ENCODE results near the gene ARFGEF2.
"Not testable (repeated sequence)": the region's sequence is repeated elsewhere in the genome, so short reads cannot be mapped to it uniquely, and the experiment has no call there.

The ARFGEF2 gene

DNA sequence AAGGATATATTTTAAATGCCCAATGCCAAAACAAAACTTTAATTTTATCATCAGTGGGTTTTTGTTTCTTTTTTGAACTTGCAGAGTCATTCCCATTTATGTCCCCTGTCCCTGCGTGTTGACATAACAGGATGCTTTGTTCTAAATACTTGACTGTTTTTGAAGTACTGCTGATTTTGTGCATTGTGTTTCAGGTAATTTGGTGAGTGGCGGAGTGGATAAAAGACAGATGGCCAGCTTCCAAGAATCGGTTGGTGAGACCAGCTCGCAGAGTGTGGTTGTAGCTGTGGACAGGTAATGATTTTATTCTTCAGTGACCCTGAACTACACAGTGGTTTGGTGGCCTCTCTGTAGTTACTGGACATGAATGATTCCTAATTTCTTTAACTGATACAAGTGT, 74.1 kb downstream of the ARFGEF2 start:
- DNase-seq = no peak

- peak in 2 of 56 donors; percentile 3 to 4 for DNase-seq
Measured at GRCh38 chr20:48999890-49000870, 78.7 kb downstream of the ARFGEF2 start.

DNA sequence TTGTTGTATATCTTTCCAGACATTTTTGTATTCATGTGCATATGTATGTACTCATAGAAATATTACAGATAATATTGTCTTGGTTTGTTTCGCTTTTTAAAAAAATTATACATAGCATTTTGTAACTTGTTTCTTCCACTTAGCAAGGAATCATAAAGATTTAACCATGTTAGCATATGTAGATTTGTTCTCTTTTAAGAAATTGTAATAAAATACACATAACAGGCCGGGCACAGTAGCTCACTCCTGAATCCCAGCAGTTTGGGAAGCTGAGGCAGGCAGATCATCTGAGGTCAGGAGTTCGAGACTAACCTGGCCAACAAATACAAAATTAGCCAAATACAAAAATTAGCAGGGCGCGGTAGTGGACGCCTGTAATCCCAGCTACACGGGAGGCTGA, 80.2 kb downstream of the ARFGEF2 start:
- no peak for DNase-seq

DNA sequence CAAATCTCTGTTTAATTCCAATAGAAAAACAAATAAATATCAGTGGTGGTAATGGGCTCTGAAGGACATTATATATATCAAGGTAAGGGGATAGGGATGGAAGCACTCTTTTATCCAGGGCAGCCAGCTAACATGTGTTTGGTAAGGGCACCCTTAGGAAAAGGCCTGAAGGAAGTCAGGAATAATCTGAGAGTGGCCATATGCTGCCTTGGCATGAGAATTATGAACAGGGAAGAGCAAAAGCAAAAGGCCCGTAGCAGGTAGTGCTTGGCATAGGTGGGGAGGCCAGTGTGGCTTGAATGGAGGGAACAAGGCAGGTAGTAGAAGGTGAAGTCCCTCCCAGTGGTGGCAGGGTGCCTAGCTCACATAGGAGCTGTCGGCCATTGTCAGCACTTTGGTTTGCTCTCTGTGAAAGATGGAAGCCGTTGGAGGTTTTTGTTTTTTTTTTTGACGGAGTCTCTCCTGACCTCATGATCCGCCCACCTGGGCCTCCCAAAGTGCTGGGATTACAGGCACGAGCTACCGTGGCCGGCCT, 85.0 kb downstream of the ARFGEF2 start:
- DNase-seq = no peak

GRCh38 chr20:49009899-49010631, 88.6 kb downstream of the ARFGEF2 start:
- no peak for DNase-seq

- DNase-seq = no peak
Measured at GRCh38 chr20:49024220-49024619, 102.7 kb downstream of the ARFGEF2 start.

DNA sequence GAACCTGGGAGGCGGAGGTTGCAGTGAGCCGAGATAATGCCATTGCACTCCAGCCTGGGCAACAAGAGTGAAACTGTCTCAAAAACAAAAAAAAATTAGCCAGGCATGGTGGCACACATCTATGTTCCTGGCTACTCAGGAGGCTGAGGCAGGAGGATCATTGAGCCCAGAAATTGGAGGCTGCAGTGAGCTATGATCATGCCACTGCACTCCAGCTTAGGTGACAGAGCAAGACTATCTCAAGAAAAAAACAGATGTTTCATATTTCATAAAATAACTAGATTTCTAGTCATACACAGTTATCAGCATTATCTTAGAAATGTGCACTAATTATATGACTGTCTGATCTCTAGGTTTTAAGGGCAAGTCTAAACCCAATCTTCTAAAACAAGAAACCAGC, 106.7 kb downstream of the ARFGEF2 start:
- not testable (repeated sequence) for DNase-seq

DNA sequence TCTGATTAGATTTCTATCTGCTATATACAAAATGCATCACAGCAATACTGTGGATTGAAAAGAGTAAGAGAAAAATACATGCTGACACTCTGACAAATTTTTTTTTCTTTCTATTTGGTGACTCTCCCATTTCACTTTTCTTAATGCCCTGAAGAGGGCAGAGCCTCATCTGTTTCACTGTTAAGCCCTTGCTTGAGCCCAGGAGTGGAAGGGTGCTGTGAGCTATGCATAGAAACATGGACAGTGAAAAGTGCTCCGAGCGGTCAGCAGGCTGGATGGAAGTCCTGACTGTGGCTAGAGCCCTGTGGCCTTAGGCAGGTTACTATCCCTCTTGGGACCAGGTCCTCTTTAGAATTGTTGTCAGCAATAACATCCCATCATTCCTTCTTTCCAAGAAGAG, 107.2 kb downstream of the ARFGEF2 start:
- DNase-seq = peak in 5 of 56 donors; percentile 2 to 32 (median 14)

DNA sequence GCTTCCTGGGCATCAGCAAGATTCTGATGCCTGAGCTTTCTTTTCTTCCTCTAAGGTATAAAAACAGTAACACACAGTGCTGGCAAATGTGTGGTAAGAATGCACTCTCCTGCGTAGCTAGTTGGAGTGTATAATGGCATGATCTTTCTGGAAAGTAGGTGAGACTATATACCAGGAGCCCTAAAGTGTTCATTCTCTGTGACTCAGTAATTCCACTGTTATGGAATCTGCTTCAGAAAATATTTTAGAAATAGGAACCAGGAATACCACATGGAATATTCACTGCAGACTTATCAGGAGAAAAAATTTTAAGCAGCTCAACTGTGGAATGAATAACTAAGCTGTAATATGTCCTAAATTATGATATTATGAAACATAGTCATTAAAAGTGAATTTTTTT, 107.7 kb downstream of the ARFGEF2 start:
- no peak for DNase-seq

DNA sequence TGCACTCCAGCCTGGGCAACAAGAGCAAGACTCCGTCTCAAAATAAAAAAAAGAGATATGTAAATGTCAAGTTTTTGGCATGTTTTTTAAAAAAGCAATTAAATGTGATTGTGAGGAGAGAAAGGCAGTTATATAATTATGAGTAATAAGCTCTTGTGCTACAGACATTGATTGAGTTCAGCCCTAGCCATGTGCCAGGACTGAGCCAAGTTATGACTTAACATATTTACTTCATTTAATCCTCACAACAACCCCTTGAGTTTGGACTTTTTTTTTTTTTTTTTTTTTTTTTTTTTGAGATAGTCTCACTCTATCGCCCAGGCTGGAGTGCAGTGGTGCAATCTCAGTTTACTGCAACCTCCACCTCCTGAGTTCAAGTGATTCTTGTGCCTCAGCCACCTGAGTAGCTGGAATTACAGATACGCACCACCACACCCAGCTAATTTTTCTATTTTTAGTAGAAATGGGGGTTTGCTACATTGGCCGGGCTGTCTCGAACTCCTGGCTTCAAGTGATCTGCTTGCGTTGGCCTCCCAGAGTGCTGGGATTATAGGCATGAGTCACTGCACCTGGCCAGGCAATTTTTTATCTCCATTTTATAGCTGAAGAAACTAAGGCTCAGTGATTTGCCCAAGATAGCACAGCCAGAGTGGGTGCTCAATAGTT, 109.6 kb downstream of the ARFGEF2 start:
- DNase-seq = peak in 1 of 56 donors; percentile 21

DNA sequence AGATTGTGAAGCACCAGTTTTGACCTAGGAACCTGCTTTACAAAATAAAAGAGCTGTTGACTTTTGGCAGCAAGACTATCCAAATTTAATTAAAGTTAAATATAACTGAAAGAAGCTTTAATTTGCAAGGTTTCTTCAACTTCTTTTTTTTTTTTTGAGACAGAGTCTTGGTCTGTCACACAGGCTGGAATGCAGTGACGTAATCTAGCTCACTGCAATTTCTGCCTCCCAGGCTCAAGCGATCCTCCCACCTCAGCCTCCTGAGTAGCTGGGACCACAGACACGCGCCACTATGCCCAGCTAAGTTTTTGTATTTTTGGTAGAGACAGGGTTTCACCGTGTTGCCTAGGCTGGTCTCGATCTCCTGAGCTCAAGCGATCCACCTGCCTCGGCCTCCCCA, 110.9 kb downstream of the ARFGEF2 start:
- DNase-seq = no peak

- peak in 4 of 56 donors; percentile 8 to 20 (median 12) for DNase-seq
Measured at GRCh38 chr20:49034070-49034732, 112.7 kb downstream of the ARFGEF2 start.

DNA sequence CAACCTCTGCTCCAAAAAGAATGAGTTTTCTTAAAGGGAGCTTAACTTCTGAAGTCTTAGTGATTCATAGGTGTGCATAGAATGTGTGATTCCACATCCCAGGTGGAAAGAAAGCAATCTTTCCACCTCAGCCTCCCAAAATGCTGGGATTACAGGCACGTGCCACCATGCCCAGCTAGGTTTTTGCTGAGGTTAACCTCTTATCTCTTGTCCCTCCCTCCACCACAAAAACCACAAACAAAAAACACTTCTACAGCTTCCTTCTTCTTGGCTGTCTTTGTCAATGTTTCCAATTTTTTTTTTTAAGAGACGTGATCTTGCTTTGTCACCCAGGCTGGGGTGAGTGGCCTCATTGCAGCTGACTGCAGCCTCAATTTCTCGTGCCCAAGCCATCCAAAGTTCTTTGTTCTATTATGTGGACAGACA, 116.5 kb downstream of the ARFGEF2 start:
- DNase-seq = no peak

GRCh38 chr20:49039854-49040253, 118.3 kb downstream of the ARFGEF2 start:
- DNase-seq = no peak

DNA sequence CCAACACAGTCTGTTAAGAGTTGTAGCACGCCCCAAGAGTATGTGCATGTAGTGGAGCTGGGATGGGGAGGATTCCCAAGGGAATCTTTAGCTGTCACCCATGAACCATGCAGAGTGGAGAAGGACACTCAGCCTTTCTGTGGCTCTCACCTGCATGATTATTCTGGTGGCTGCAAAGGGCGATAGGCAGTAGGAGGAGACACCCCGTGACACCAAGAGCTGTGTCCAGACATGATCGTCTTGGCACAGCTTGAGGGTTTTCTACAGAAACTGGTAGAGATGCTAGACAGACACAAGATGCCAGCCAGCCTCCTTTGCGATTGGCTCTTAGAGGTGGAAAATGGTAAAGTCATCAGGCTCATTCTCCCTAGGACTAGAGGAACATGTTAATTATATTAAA, 121.5 kb downstream of the ARFGEF2 start:
- DNase-seq = no peak

DNA sequence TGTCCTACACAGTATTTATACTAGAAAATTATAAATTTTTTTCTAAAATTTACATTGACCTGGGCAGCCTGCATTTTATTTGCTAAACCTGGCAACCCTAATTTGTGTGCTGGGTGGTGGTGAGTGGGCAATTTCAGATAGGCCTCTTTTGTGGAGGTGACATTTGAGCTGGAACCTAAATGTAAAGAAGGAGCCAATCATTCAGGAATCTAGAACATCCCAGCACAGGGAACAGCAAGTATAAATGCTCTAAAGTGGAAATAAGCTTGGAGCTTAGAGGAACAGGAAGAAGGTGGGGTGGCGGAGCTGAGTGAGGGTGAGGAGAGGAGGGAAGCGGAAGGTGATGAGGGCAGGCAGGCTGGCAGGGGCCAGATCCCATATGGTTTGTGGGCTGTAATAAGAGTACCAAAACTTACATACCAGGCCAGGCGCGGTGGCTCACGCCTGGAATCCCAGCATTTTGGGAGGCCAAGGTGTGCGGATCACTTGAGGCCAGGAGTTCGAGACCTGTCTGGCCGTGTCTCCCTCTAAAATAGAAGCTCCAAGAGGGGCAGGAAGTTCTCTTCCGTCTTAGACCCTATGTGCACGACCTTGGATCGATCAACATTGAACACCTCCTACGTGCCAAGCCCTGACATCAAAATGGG, 124.1 kb downstream of the ARFGEF2 start:
- peak in 11 of 56 donors; percentile 13 to 68 (median 36) for DNase-seq

- peak; percentile 72 to 97 (median 92) for DNase-seq
Measured at GRCh38 chr20:49046087-49046900, 124.8 kb downstream of the ARFGEF2 start, which contains the start of gene CSE1L. CSE1L (plus strand) TSS chr20:49046312; CDS start chr20:49058464, 12,152 bp downstream.

DNA sequence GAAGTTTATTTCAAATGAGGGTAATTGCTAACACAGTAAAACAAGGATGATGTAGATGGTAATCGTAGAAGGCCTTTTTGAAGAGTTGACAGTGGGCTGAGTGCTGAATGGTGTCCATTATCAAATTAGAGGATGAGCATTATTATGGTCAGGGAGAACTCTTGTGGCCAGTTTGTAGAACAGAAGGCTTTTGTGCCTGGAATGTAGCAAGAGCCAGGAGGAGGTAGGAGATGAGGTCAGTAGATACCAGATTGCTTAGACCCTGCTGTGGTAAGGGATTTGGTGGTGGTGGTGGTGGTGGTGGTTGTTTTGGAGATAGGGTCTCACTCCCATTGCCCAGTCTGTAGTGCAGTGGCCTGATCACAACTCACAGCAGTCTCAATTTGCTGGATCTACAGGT, 130.8 kb downstream of the ARFGEF2 start:
- peak in 3 of 56 donors; percentile 4 to 10 (median 6) for DNase-seq

GRCh38 chr20:49054056-49054643, 132.6 kb downstream of the ARFGEF2 start:
- no peak for DNase-seq

All from amygdala (tissue), 56 donors.